Glutamatergic neuron (in vitro differentiated cells): Measurements from ENCODE around the gene FKRP. TPM values are rescaled to one million over a fixed set of nuclear protein-coding genes. Genes with fewer than 3 reads are reported as not detected.
A peak's percentile ranks its signal among the peaks of the same experiment; 100 is the strongest.

Experiments
- DNase-seq: peaks from one replicate; pipeline ENCODE4 v3.0.0; 2022
- H3K27ac Mint-ChIP-seq: one replicate; pipeline ENCODE4 v1.8.0; 2020; ENCODE audit warnings: mild to moderate bottlenecking, mixed read lengths, inconsistent platforms; ENCODE audit not compliant: unreplicated experiment
- H3K27me3 Mint-ChIP-seq: one replicate; pipeline ENCODE4 v1.8.0; 2020; ENCODE audit warnings: mild to moderate bottlenecking, moderate library complexity, mixed read lengths, inconsistent platforms; ENCODE audit not compliant: unreplicated experiment
- H3K36me3 Mint-ChIP-seq: one replicate; pipeline ENCODE4 v1.8.0; 2020; ENCODE audit warnings: mild to moderate bottlenecking, mixed read lengths, inconsistent platforms; ENCODE audit not compliant: unreplicated experiment
- H3K4me1 Mint-ChIP-seq: one replicate; pipeline ENCODE4 v1.8.0; 2020; ENCODE audit warnings: mild to moderate bottlenecking, low read depth, mixed read lengths, inconsistent platforms; ENCODE audit not compliant: unreplicated experiment
- H3K4me3 Mint-ChIP-seq: one replicate; pipeline ENCODE4 v1.8.0; 2020; ENCODE audit warnings: mild to moderate bottlenecking, mixed read lengths, inconsistent platforms; ENCODE audit not compliant: unreplicated experiment
- H3K9me3 Mint-ChIP-seq: one replicate; pipeline ENCODE4 v1.8.0; 2020; ENCODE audit warnings: mild to moderate bottlenecking, moderate library complexity, mixed read lengths, inconsistent platforms; ENCODE audit not compliant: unreplicated experiment
- total RNA-seq: library from RNA; stranded (reverse); fragmentation: NEBNext Ultra II Directional; extraction: Animal tissue kit (Norgen Biotek cat#: 25700); gene quantifications from one replicate; pipeline ENCODE4 v1.2.1, GENCODE V29; 2021; ENCODE audit not compliant: unreplicated experiment
- TF ChIP-seq, protein P1 (sequence below): fragments of 200-600 bp; sonication (generic); IDR thresholded peaks from one replicate; pipeline ENCODE4 v1.5.0; 2021; ENCODE audit not compliant: partially characterized antibody, unreplicated experiment

The FKRP gene
- total RNA-seq, 1 donor from 2014 or later = 46.6 TPM

DNA sequence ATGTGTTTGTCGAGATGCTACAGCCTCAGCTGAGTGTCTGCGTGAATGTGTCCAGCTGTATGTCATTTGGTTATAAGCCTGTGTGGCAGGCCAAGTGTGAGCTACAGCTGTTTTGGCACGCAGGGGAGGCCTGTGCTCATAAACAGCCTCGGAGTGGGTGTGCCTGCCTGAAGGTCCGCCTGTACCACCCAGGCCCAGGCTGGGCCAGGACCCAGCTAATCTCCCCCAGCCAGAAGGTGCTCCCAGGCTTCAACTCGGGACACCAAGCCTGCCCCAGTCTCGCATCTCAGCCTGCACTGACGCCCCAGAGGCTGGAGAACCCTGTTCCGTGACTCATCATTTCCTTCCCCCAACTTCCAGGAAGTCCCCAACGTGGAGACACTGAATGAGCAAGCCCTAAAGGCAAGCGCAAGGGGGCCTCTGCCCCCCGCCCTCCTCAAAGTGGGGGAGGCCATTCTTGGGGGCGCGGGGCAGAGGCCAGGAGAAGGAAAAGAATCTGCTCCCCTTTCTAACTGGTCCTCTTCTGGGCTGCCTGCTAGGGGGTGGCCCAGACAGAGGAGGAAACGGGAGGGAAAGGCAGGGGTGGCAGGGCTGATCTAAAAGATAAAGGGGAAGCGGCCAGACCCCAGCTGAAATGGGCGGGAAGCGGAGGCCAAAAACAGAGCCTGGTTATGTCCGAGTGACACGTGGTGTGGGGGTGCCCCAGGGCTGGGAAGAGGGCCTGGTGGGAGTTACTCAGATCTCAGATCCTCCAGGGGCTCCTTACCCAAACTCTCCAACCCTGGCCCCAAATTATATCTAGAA is 40.6 kb downstream of the FKRP start:
- Mint-ChIP-seq H3K36me3 (no peaks in the 10 kb centered on the region), H3K27ac (peak overlapping the region; percentile 39), H3K4me3 (peak overlapping the region; percentile 91), H3K4me1 (peaks cover 4% of the 10 kb centered on the region), H3K27me3 (peaks cover 3% of the 10 kb centered on the region), H3K9me3 (peaks cover 5% of the 10 kb centered on the region)
- TF ChIP-seq, protein P1, sequence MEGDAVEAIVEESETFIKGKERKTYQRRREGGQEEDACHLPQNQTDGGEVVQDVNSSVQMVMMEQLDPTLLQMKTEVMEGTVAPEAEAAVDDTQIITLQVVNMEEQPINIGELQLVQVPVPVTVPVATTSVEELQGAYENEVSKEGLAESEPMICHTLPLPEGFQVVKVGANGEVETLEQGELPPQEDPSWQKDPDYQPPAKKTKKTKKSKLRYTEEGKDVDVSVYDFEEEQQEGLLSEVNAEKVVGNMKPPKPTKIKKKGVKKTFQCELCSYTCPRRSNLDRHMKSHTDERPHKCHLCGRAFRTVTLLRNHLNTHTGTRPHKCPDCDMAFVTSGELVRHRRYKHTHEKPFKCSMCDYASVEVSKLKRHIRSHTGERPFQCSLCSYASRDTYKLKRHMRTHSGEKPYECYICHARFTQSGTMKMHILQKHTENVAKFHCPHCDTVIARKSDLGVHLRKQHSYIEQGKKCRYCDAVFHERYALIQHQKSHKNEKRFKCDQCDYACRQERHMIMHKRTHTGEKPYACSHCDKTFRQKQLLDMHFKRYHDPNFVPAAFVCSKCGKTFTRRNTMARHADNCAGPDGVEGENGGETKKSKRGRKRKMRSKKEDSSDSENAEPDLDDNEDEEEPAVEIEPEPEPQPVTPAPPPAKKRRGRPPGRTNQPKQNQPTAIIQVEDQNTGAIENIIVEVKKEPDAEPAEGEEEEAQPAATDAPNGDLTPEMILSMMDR = no peak
- DNase-seq = peak; percentile 37

- no peak for DNase-seq
- Mint-ChIP-seq H3K36me3 (no peaks in the 10 kb centered on the region), H3K4me1 (peaks cover 6% of the 10 kb centered on the region), H3K27me3 (peaks cover 3% of the 10 kb centered on the region), H3K27ac (peak overlapping the region; percentile 85), H3K9me3 (peaks cover 5% of the 10 kb centered on the region), H3K4me3 (peak overlapping the region; percentile 91)
- TF ChIP-seq, protein P1 = no peak
These were observed 41.1 kb downstream of the FKRP start for GRCh38 chr19:46787040-46787330.

DNA sequence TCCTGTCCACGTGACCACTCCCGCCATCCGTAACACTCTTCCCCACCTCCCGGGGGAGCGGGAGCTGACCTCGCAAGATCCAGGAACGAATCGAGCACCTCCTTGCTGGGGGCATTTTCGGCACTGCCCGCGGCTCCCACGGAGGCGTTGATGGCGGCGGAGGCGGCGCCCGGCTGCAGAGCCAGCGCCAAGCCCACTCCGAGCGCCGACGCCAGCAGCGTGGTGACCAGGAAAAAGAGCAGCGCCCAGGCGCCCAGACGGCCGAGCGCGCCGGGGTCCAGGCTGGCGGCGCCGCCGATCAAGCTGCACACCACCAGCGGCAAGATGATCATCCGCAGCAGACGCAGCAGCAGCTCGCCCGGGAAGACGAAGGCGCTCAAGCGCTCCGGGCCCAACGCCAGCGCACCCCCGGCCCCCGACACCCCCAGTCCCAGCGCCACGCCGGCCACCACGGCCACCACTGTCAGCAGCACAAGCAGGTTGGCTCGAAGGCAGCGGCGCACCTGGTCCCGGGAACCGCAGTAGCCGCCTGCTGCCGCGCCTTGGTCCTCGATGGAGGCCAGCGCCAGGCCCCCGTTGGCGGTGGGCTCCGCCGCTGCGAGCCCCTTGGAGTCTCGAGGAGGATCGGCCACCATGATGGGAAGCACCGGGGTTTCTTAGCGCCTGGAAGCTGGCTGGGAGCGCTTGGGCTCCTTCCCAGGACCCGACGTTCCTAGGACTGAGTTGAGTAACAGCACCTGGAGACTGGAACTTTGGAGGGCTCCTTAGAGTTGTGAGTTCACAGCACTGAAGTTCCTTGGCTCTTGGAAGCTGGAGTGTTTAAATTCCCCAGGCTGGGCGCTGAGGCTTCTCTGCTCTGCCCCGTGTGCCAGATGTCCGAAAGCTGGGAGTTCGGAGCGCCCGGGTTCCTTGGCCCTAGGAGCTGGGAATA is 41.7 kb downstream of the FKRP start:
- H3K27me3 Mint-ChIP-seq = peaks cover 3% of the 10 kb centered on the region
- peak; percentile 75 for DNase-seq
- TF ChIP-seq, protein P1 = no peak
- peaks cover 8% of the 10 kb centered on the region for H3K4me1 Mint-ChIP-seq
- no peaks in the 10 kb centered on the region for H3K36me3 Mint-ChIP-seq
- peaks cover 5% of the 10 kb centered on the region for H3K9me3 Mint-ChIP-seq
- H3K4me3 Mint-ChIP-seq = peak overlapping the region; percentile 91
- H3K27ac Mint-ChIP-seq = peak overlapping the region; percentile 85

DNA sequence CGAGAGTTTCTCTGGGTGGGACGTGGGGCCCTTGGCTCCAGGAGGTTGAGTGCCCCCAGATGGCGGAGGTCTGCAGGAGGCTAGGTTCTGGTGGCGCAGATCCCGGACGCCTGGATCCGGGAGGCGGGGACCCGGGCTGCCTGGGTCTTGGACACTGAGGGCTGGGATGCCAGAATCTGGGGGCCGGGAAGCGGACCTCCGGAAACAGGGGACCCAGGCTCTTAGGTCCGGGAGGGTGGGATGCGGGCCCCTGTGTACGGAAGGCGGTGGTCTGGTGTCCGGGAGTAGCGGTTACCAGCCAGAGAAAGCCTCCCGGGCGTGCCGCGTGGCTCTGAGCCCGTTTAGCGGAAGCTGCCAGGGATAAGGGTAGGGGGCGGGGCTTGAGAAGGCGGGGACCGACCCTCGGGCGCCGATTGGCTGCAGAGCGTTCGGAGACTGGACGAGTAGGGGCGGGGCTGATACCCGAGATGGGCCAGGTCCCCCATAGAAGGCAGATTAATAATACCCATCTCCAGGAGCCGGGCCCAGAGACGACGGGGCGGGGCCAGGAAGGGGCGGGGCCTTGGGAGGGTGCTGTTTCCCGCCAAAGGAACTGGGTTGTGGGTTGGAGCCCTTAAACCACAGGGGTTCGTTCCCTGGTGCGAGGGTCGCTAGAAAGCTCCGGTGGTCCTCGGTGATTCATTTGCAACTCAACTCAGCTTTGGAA is 42.6 kb downstream of the FKRP start, which contains the start of gene SLC1A5:
TSS of gene SLC1A5 (minus strand) at position 333 of the 706 bp plus-strand sequence. CDS start 629 bp downstream, outside the sequence.
- TF ChIP-seq, protein P1 = no peak
- Mint-ChIP-seq H3K9me3 (peaks cover 5% of the 10 kb centered on the region), H3K4me3 (peak within 1 kb of the TSS; percentile 91), H3K36me3 (no peaks in the 10 kb centered on the region), H3K4me1 (peaks cover 8% of the 10 kb centered on the region), H3K27me3 (peaks cover 3% of the 10 kb centered on the region), H3K27ac (peak within 1 kb of the TSS; percentile 52)
- peak; percentile 97 for DNase-seq
